GM12878 (cell line): ENCODE results near the gene BNC2. TPM values are rescaled to one million over a fixed set of nuclear protein-coding genes. Genes with fewer than 3 reads are reported as not detected.

Experiments
- ATAC-seq: fragments of 200-7000 bp; cut with Tn5 transposase; 3 replicates; pipeline ENCODE4 v1.9.1; 2020; ENCODE audit warnings: mild to moderate bottlenecking, moderate library complexity
- BruUV-seq: library from RNA; stranded (reverse); fragments of 400-500 nt; replicated peaks from 2 replicates; lab custom pipeline; 2021; lab: Mats Ljungman, UMichigan
- CTCF ChIA-PET: fragments of 300-600 bp; sonication (Branson Sonifier 250); formaldehyde crosslinking; extraction: SDS; loops from one replicate; lab custom pipeline; 2021; ENCODE audit warnings: inconsistent platforms; lab: Yijun Ruan, JAX
- POLR2A ChIA-PET: fragments of 350-600 bp; formaldehyde crosslinking; extraction: SDS; loops from one replicate; lab custom pipeline; 2021; ENCODE audit warnings: inconsistent platforms; lab: Charles Lee
- RAD21 ChIA-PET: fragments of 300-600 bp; sonication (Branson Sonifier 250); formaldehyde crosslinking; loops from one replicate; lab custom pipeline; 2023; ENCODE audit warnings: antibody characterized with exemption; ENCODE audit not compliant: unreplicated experiment; lab: Charles Lee
- SMC1A ChIA-PET: fragments of 300-600 bp; sonication (Branson Sonifier 250); formaldehyde crosslinking; loops from one replicate; lab custom pipeline; 2023; ENCODE audit not compliant: unreplicated experiment, uncharacterized antibody; lab: Charles Lee
- DNase-seq: peaks from one replicate; pipeline ENCODE4 v3.0.0-alpha.2; 2011; ENCODE audit warnings: low read depth, low spot score
- FAIRE-seq: peaks from 3 replicates; lab custom pipeline; 2011; peaks lifted over from hg19 to GRCh38; lab: Jason Lieb, UNC
- H2AFZ ChIP-seq: 2 replicates; pipeline ENCODE4 v1.6.0; 2011; ENCODE audit warnings: low read depth, low read length, control low read depth; ENCODE audit not compliant: control insufficient read depth
- H3K27ac ChIP-seq: 2 replicates; pipeline ENCODE4 v1.5.1; 2011; ENCODE audit warnings: control low read depth; ENCODE audit not compliant: control insufficient read depth, insufficient read depth
- H3K27me3 ChIP-seq, 2 experiments: replicated peaks in 1 of 2; 2 replicates each; pipeline versions ENCODE4 v1.6.0 to v1.6.1; 2011; ENCODE audit warnings: low read length in 1 of 2; ENCODE audit not compliant: control insufficient read depth in 2 of 2, insufficient read depth in 2 of 2
- H3K36me3 ChIP-seq, 2 experiments: 2 replicates each; pipeline ENCODE4 v1.5.1; 2011; ENCODE audit warnings: low read length in 1 of 2; ENCODE audit not compliant: control insufficient read depth in 2 of 2, insufficient read depth in 2 of 2
- H3K4me1 ChIP-seq: 2 replicates; pipeline ENCODE4 v1.6.1; 2011; ENCODE audit warnings: mild to moderate bottlenecking, low read length, moderate library complexity, mixed read lengths; ENCODE audit not compliant: control insufficient read depth, insufficient read depth
- H3K4me2 ChIP-seq: 2 replicates; pipeline ENCODE4 v1.6.0; 2011; ENCODE audit warnings: control low read depth; ENCODE audit not compliant: control insufficient read depth, insufficient read depth
- H3K4me3 ChIP-seq: fragments of 200-600 bp; sonication (generic); 2 replicates; pipeline ENCODE4 v1.5.1; 2016
- H3K79me2 ChIP-seq: 2 replicates; pipeline ENCODE4 v1.6.0; 2011; ENCODE audit warnings: low read length; ENCODE audit not compliant: control insufficient read depth, insufficient read depth
- H3K9ac ChIP-seq: 2 replicates; pipeline ENCODE4 v1.8.0; 2011; ENCODE audit warnings: low read length, control low read depth, mixed read lengths; ENCODE audit not compliant: control insufficient read depth, insufficient read depth
- H3K9me3 ChIP-seq: replicated peaks from 3 replicates; pipeline ENCODE4 v1.5.1; 2011; ENCODE audit warnings: mild to moderate bottlenecking, low read length; ENCODE audit not compliant: control insufficient read depth, insufficient read depth
- H4K20me1 ChIP-seq: 2 replicates; pipeline ENCODE4 v1.6.0; 2011; ENCODE audit not compliant: control insufficient read depth, insufficient read depth
- ATF7 ChIP-seq: fragments of 450-650 bp; IDR thresholded peaks from 2 replicates; pipeline ENCODE4 v1.6.1; 2016; ENCODE audit warnings: low read depth, mild to moderate bottlenecking
- RELA ChIP-seq: fragments of 450-650 bp; IDR thresholded peaks from 2 replicates; pipeline ENCODE4 v1.8.0; 2014; ENCODE audit warnings: borderline replicate concordance; ENCODE audit not compliant: partially characterized antibody
- SIX5 ChIP-seq: IDR thresholded peaks from 2 replicates; pipeline ENCODE4 v1.6.1; 2011; ENCODE audit warnings: mild to moderate bottlenecking, low read depth, low read length, moderate library complexity; ENCODE audit not compliant: severe bottlenecking
- SMAD1 ChIP-seq: fragments of 450-650 bp; IDR thresholded peaks from 2 replicates; pipeline ENCODE4 v1.6.1; 2018; ENCODE audit warnings: mild to moderate bottlenecking, low read depth; ENCODE audit not compliant: partially characterized antibody
- TCF7 ChIP-seq: IDR thresholded peaks from 2 replicates; pipeline ENCODE4 v1.6.1; 2014; ENCODE audit warnings: antibody characterized with exemption, borderline replicate concordance
- WGBS: methylation state at CpG from one replicate; pipeline ENCODE4 v1.1.6; 2016; ENCODE audit warnings: low lambda C conversion rate; ENCODE audit not compliant: insufficient replicate concordance, insufficient coverage; ENCODE audit errors: missing lambda C conversion rate; 5-methylcytosine and 5-hydroxymethylcytosine counted together
- in situ Hi-C: fragments of 300-500 bp; cut with MboI; formaldehyde crosslinking; loops from 9 replicates; pipeline ENCODE4 v1.14.3; 2018; ENCODE audit warnings: mixed read lengths
- intact Hi-C: fragments of 100-400 bp; cut with micrococcal nuclease; formaldehyde crosslinking; loops from one replicate; pipeline ENCODE4 v1.14.2; 2022; ENCODE audit not compliant: unreplicated experiment
- polyA plus RNA-seq, 11 experiments: library from polyadenylated mRNA; depleted of rRNA in 4 of 11; unstranded in 6 of 11; stranded (reverse) in 5 of 11; fragments of >200 nt; fragmentation: Nextera tagmentation in 4 of 11; fragmentation: Illumina TruSeq in 1 of 11; extraction: Ambion mirVana in 4 of 11; extraction: Trizol in 1 of 11; gene quantifications; 1 replicate in 1 of 11; 2 replicates in 10 of 11; pipeline versions ENCODE4 v1.2.1 to v1.2.3, GENCODE V29; 2011 to 2016; ENCODE audit warnings: inconsistent platforms in 2 of 11, missing spikeins in 2 of 11, low read depth in 1 of 11
- total RNA-seq, 4 experiments: library from RNA; depleted of rRNA in 3 of 4; stranded (reverse); fragments of >200 nt in 3 of 4; fragmentation: Illumina TruSeq in 1 of 4; extraction: Trizol in 1 of 4; gene quantifications; 2 replicates each; pipeline versions ENCODE4 v1.2.1 to v1.2.3, GENCODE V29; 2013 to 2021
- TF ChIP-seq, protein P1 (sequence below): fragments of 450-650 bp; formaldehyde crosslinking; IDR thresholded peaks from 2 replicates; pipeline ENCODE4 v1.5.0; 2022; ENCODE audit warnings: mild to moderate bottlenecking, missing genetic modification characterization
- TF ChIP-seq, protein P2 (sequence below): fragments of 450-650 bp; IDR thresholded peaks from 2 replicates; pipeline ENCODE4 v1.6.1; 2017; ENCODE audit warnings: low read depth, mild to moderate bottlenecking, moderate library complexity

The BNC2 gene
- total and polyA plus RNA-seq, 10 of the 15 experiments (the other 5 are each of a cell fraction or from before 2014, with no cell fraction given) = 0.05 to 14.5 (median 0.26) TPM

DNA sequence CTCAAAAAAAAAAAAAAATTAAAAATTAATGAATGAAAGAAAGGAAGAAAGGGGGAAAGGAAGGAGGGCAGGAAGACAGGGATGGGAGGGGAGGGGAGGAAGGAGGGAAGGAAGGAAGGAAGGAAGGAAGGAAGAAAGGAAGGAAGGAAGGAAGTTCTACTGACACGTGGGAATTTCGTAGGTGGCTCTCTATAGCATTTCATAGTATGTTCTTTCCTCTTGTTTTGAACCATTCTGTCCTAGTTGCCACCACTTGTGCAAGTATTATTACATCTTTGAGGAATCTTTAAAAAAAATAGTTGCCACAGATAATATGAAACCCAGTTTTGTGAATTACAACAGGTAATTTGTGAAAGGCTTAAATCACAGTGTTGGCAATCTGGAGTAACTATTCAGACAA lies 253.8 kb downstream of the BNC2 start:
- ChIA-PET POLR2A (interaction anchor here (0.6 kb wide), 1 partner anchor 63 kb away, joined by 3 read pairs; no protein-coding TSS in a partner anchor), CTCF (interaction anchor here (1.7 kb wide), 1 partner anchor 33 kb away, joined by 3 read pairs; no protein-coding TSS in a partner anchor), RAD21 (interaction anchor here (0.6 kb wide), 1 partner anchor 244 kb away, joined by 3 read pairs; no protein-coding TSS in a partner anchor)
- H3K9ac ChIP-seq = no peak overlapping the region
- FAIRE-seq (no peak), DNase-seq (no peak)
- H3K36me3 ChIP-seq = no peaks in the 10 kb centered on the region
- H2AFZ ChIP-seq = no peak overlapping the region
- H3K9me3 ChIP-seq = no peaks in the 10 kb centered on the region
- H3K27ac ChIP-seq = no peak overlapping the region
- no peaks in the 10 kb centered on the region for H3K79me2 ChIP-seq
- intact Hi-C loops = no loop called here
- in situ Hi-C loops = no loop called here
- no peaks in the 10 kb centered on the region for H3K4me1 ChIP-seq
- no peaks in the 10 kb centered on the region for H4K20me1 ChIP-seq
- H3K4me2 ChIP-seq = no peak overlapping the region
- WGBS = 27% methylated on average over 2 of the region's 2 CpGs
- no peak for TF ChIP-seq SMAD1
- no peak for TF ChIP-seq ATF7
- TF ChIP-seq, protein P1, sequence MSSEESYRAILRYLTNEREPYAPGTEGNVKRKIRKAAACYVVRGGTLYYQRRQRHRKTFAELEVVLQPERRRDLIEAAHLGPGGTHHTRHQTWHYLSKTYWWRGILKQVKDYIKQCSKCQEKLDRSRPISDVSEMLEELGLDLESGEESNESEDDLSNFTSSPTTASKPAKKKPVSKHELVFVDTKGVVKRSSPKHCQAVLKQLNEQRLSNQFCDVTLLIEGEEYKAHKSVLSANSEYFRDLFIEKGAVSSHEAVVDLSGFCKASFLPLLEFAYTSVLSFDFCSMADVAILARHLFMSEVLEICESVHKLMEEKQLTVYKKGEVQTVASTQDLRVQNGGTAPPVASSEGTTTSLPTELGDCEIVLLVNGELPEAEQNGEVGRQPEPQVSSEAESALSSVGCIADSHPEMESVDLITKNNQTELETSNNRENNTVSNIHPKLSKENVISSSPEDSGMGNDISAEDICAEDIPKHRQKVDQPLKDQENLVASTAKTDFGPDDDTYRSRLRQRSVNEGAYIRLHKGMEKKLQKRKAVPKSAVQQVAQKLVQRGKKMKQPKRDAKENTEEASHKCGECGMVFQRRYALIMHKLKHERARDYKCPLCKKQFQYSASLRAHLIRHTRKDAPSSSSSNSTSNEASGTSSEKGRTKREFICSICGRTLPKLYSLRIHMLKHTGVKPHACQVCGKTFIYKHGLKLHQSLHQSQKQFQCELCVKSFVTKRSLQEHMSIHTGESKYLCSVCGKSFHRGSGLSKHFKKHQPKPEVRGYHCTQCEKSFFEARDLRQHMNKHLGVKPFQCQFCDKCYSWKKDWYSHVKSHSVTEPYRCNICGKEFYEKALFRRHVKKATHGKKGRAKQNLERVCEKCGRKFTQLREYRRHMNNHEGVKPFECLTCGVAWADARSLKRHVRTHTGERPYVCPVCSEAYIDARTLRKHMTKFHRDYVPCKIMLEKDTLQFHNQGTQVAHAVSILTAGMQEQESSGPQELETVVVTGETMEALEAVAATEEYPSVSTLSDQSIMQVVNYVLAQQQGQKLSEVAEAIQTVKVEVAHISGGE (CRISPR knock-in tag) = no peak
- TF ChIP-seq TCF7 = no peak
- TF ChIP-seq SIX5 = no peak
- TF ChIP-seq RELA = no peak
- TF ChIP-seq, protein P2, sequence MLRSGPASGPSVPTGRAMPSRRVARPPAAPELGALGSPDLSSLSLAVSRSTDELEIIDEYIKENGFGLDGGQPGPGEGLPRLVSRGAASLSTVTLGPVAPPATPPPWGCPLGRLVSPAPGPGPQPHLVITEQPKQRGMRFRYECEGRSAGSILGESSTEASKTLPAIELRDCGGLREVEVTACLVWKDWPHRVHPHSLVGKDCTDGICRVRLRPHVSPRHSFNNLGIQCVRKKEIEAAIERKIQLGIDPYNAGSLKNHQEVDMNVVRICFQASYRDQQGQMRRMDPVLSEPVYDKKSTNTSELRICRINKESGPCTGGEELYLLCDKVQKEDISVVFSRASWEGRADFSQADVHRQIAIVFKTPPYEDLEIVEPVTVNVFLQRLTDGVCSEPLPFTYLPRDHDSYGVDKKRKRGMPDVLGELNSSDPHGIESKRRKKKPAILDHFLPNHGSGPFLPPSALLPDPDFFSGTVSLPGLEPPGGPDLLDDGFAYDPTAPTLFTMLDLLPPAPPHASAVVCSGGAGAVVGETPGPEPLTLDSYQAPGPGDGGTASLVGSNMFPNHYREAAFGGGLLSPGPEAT = no peak
- TF ChIP-seq, all 136 proteins: peak for 0
- no peak for ATAC-seq
- no peaks in the 10 kb centered on the region for H3K27me3 ChIP-seq
- BruUV-seq = no TSS peak
- no peak overlapping the region for H3K4me3 ChIP-seq
- SMC1A ChIA-PET = interaction anchor here (0.6 kb wide), 1 partner anchor 51 kb away, joined by 4 read pairs; no protein-coding TSS in a partner anchor
